Stimulated activated CD8-positive, alpha-beta memory T cell treated with anti-CD3 and anti-CD28 coated beads, Interleukin-12 subunit alpha, Interleukin-12 subunit beta, amount 100 ng/mL, for 24 hours (primary cell): Measurements from ENCODE around the gene PTTG1.

Experiments
- DNase-seq: peaks from one replicate; pipeline ENCODE4 v3.0.0-alpha.2; 2020; ENCODE audit errors: extremely low read depth

The PTTG1 gene

DNA sequence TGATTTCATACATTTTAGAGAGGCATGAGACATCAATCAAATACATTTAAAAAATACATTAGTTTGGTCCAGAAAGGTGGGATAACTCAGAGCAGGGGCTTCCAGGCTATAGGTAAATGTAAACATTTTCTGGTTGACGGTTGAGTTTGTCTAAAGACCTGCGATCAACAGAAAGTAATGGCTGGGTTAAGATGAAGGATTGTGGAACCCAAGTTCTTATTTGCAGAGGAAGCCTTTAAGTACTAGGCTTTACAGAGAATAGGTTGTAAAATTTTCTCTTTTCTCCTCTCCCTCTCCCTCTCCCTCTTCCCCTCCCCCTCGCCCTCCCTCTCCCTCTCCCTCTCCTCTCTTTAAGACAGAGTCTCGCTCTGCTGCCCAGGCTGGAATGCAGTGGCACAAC, 50.8 kb downstream of the PTTG1 start:
- DNase-seq, result no peak

DNA sequence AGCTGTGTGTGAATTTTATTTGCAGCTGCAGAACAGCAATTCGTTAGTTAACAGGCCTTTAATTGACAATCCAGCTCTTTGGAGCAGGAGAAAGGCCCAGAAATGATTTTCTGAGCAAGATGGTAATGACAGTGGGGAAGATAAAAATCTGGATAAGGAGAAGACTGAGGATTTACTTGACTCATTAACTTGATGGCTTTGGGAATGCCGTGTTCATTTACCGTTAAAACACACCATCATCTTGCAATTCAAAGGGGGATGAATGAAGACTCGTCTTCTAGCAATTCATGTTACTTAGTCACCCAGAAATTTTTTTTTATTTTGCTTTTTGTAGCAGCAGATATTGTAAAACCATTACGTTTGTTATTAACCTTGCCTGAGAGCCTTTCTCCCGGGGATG, 52.0 kb downstream of the PTTG1 start:
- no peak for DNase-seq

DNA sequence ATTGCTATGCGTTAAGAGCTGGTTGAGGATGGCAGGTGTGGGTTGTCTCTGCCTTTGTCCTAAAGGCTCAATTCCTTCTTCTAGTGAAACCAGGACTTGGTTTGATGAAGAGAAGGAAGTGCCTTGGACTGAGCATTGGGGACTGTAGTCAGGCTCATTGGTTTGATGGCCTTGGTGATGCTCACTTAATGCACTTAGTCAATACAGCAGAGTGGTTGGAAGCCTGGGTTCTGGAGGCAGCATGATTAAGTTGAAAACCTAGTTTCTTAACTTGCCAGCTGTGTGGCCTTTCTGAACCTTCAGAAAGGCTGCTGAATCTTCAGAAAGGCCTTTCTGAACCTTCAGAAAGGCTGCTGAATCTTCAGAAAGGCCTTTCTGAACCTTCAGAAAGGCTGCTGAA, 52.4 kb downstream of the PTTG1 start:
- no peak for DNase-seq

DNA sequence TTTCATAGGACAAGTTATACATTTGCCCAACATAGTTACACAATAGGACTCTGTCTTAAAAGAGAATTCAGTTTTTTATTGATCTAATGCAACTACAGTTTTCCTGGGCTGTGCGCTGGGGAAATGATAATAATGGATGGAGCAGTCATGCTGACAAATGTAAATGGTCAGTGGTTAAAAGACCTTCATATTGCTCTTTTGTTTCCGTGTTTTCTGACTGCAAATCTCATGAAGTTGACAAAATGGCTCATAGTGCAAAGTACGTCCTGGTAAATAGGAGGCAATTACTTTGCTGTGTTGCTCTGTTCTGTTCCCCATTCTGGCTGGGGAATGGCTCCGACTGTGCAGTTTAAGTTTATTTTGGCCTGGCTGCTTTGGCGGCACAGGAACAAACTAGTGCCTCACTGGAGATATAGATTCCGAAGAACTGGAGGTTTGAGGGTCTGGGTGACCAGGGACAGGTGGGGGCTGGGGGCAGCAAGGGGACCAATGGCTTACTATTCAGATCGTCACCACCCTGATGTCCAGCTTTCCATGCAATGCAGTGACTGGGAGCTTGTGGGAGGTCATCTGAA, 54.3 kb downstream of the PTTG1 start:
- no peak for DNase-seq

DNA sequence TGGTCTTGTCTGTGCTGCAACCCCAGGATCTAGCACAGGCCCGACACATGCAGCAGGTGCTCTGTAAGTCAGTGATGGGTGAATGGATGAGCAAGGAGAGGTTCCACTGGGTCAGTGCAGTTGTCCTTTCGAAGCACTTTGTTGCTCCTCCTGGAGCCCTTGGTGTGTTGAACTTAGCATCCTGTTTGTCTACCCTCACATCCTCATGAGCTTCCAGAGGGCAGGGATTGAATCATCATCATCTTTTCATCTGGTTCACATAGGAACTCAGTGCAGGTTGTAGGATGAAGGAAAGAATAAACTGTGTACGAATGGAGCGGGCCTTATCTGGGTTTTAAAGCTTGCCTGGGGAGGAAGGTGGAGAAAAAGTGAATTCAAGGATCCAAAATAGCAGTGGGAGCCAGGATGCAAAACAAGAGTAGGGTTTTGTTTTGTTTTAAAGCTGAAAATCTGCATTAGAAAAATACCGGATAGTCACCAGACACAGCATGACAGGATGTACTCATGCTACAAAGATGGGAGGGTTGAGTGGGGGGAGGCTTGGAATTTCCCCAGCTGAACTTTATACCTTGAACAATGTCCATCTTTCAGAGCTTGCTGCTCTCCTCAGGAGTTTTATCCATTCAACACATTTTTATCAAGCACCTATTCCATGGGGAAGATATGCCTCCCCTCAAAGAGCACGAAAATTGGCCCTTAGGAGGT, 55.8 kb downstream of the PTTG1 start:
- no peak for DNase-seq

DNA sequence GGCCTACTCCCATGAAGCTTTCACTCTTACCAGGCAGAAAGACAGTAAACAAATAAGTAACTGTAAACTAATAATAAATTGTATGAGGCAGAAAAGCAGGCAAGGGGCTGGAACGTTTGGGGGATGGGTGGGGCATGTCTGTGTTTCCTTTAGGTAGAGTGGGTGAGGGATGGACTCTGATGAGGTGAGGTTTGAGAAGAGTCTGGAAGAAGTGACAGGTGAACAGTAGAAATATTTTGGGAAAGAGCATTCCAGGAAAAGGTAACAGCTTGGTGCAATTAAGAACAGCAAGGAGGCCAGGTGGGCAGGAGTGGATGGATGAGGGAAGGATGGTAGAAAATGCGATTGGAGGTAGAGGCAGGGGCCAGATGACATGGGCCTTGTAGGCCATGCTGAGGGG, 56.5 kb downstream of the PTTG1 start:
- no peak for DNase-seq
